PC-3 (cell line): ENCODE data around the gene ASB10.

ENCODE experiments used
- EZH2 ChIP-seq: fragments of 300-600 bp; sonication (generic); IDR thresholded peaks from one replicate; pipeline ENCODE4 v1.6.1; 2017; ENCODE audit warnings: antibody characterized with exemption, mild to moderate bottlenecking, low read length; ENCODE audit not compliant: unreplicated experiment
- EZH2phosphoT487 ChIP-seq: fragments of 300-600 bp; sonication (generic); IDR thresholded peaks from 2 replicates; pipeline ENCODE4 v1.6.1; 2018; ENCODE audit warnings: mild to moderate bottlenecking, antibody characterized with exemption, low read length, borderline replicate concordance
- TF ChIP-seq, protein P1 (sequence below): fragments of 300-600 bp; sonication (generic); conservative IDR thresholded peaks from 2 replicates; pipeline ENCODE4 v1.5.1; 2017; ENCODE audit warnings: antibody characterized with exemption, low read depth, mild to moderate bottlenecking, low read length

DNA sequence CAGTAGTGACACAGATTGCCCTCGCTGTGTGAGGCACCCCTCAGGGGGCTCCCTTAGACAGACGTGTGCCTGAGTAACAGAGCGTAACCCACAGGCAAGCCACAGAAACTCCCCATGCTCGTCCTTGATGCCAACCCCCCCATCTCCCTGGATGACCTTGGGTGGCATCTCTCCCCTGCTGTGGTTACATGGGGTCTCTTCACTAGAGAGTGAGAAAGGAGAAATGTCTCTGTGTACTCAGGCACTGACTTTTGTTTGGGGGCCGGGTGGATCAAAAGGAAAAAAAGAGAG is 1.1 kb upstream of the ASB10 start:
- TF ChIP-seq, protein P1, sequence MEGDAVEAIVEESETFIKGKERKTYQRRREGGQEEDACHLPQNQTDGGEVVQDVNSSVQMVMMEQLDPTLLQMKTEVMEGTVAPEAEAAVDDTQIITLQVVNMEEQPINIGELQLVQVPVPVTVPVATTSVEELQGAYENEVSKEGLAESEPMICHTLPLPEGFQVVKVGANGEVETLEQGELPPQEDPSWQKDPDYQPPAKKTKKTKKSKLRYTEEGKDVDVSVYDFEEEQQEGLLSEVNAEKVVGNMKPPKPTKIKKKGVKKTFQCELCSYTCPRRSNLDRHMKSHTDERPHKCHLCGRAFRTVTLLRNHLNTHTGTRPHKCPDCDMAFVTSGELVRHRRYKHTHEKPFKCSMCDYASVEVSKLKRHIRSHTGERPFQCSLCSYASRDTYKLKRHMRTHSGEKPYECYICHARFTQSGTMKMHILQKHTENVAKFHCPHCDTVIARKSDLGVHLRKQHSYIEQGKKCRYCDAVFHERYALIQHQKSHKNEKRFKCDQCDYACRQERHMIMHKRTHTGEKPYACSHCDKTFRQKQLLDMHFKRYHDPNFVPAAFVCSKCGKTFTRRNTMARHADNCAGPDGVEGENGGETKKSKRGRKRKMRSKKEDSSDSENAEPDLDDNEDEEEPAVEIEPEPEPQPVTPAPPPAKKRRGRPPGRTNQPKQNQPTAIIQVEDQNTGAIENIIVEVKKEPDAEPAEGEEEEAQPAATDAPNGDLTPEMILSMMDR = no peak
- TF ChIP-seq EZH2 = no peak
- TF ChIP-seq EZH2phosphoT487 = no peak
